Cardiac muscle cell (in vitro differentiated cells and primary cell): ENCODE measurements around the gene FSHR. TPM values are rescaled to one million over a fixed set of nuclear protein-coding genes. Genes with fewer than 3 reads are reported as not detected.

Experiments
- DNase-seq, 2 donors: peaks; one replicate each; pipeline versions ENCODE4 v3.0.0 to v3.0.0-alpha.2; 2010 to 2017; ENCODE audit warnings: low read depth in 1 of 2, low spot score in 1 of 2
- H3K27ac ChIP-seq: fragments of 200-600 bp; sonication (generic); 2 replicates; pipeline ENCODE4 v1.5.1; 2016
- H3K27me3 ChIP-seq: fragments of 200-600 bp; sonication (generic); 2 replicates; pipeline ENCODE4 v1.6.0; 2016; ENCODE audit warnings: control low read depth
- H3K36me3 ChIP-seq: fragments of 200-600 bp; sonication (generic); 2 replicates; pipeline ENCODE4 v1.5.1; 2016; ENCODE audit warnings: control low read depth
- H3K4me1 ChIP-seq: fragments of 200-600 bp; sonication (generic); 2 replicates; pipeline ENCODE4 v1.8.1; 2017; ENCODE audit warnings: low read depth, mild to moderate bottlenecking, mixed run types
- H3K4me3 ChIP-seq: fragments of 200-600 bp; sonication (generic); 2 replicates; pipeline ENCODE4 v1.5.1; 2016; ENCODE audit warnings: mild to moderate bottlenecking
- H3K9me3 ChIP-seq: fragments of 200-600 bp; sonication (generic); 2 replicates; pipeline ENCODE4 v1.5.1; 2017; ENCODE audit warnings: low read depth, mild to moderate bottlenecking, control low read depth
- CTCF ChIP-seq: IDR thresholded peaks from 2 replicates; pipeline ENCODE4 v1.5.1; 2012; ENCODE audit warnings: low read depth, mild to moderate bottlenecking, low read length
- polyA plus RNA-seq: library from polyadenylated mRNA; unstranded; fragments of >200 nt; fragmentation: Nextera tagmentation; extraction: Ambion mirVana; gene quantifications from 2 replicates; pipeline ENCODE4 v1.2.1, GENCODE V29; 2016
- total RNA-seq: library from RNA; depleted of rRNA; stranded (reverse); fragments of >200 nt; gene quantifications from 2 replicates; pipeline ENCODE4 v1.2.3, GENCODE V29; 2016

FSHR gene
- total and polyA plus RNA-seq, 2 experiments from 2014 or later: 0.95 to 2.2 TPM

DNA sequence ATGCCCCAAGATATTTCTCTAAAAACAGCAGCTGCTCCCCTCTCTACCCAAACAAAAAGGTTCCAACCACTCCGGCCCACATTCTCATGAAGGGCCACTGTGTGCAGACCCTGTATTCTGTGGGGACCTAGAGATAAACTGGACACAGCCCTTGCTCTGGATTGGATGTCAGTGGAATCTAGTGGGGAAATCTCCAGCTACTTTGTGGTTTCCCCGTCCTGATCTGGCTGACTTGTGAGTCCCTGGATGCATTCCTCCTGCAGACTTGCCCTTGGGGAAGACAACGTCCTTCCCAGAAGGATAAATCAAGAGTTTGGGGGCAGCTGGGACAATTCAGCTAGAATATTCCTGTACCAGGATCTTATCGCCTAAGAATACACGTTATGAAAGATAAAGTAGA is 151.1 kb downstream of the FSHR start:
- no peak overlapping the region for H3K27ac ChIP-seq
- DNase-seq: peak in 1 of 2 donors; percentile 1
- no peaks in the 10 kb centered on the region for H3K9me3 ChIP-seq
- no peak overlapping the region for H3K4me3 ChIP-seq
- H3K4me1 ChIP-seq: no peaks in the 10 kb centered on the region
- no peaks in the 10 kb centered on the region for H3K27me3 ChIP-seq
- no peak for TF ChIP-seq CTCF
- no peaks in the 10 kb centered on the region for H3K36me3 ChIP-seq

DNA sequence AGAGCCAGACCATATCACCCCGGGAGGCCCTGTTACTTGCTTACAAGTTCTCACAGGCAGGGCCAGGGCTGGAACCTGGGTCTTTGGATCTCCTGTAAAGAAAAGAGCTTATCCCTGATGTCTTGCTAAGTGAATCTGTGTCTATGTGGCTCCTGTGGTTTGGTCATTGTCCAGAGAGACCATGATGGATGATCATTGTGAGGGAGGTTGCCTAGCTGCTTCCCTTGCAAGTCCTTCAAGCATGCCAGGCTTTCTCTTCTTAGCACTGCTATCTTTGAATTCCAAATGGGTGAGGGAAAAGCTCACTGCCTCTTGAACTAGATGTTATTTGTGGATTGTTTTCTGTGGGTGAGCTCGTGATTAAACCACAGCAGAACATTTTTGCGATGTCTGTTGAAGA is 151.6 kb downstream of the FSHR start:
- Histone ChIP-seq H3K4me1 (no peaks in the 10 kb centered on the region), H3K36me3 (no peaks in the 10 kb centered on the region), H3K4me3 (no peak overlapping the region), H3K27ac (no peak overlapping the region), H3K9me3 (no peaks in the 10 kb centered on the region), H3K27me3 (no peaks in the 10 kb centered on the region)
- DNase-seq: peak in 1 of 2 donors; percentile 25
- no peak for TF ChIP-seq CTCF

DNA sequence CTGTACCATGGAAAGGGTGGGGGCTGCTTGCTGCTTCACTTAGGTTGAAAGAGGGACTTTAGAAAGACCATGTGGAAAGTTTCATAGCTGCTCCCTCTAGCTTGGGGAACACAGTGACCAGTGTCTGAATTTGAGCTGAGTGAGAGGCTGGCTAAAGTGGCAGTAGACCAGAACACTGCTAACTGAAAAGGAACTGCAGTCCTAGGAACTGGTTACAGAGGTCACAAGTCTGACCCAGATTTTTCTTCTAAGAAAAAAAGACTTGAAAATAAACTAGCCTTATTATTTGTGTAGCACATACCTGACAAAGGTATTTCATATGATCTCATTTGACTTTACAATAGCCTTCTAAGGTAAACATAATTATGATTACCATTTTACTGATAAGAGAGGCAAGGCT is 153.6 kb downstream of the FSHR start:
- no peak overlapping the region for H3K4me3 ChIP-seq
- H3K4me1 ChIP-seq: no peaks in the 10 kb centered on the region
- TF ChIP-seq CTCF: no peak
- H3K9me3 ChIP-seq: no peaks in the 10 kb centered on the region
- H3K36me3 ChIP-seq: no peaks in the 10 kb centered on the region
- peak in 1 of 2 donors; percentile 10 for DNase-seq
- H3K27ac ChIP-seq: no peak overlapping the region
- H3K27me3 ChIP-seq: no peaks in the 10 kb centered on the region

GRCh38 chr2:48998449-48998848 is 155.9 kb downstream of the FSHR start:
- no peaks in the 10 kb centered on the region for H3K36me3 ChIP-seq
- no peaks in the 10 kb centered on the region for H3K27me3 ChIP-seq
- TF ChIP-seq CTCF: no peak
- H3K4me1 ChIP-seq: no peaks in the 10 kb centered on the region
- no peak for DNase-seq
- no peak overlapping the region for H3K27ac ChIP-seq
- H3K9me3 ChIP-seq: no peaks in the 10 kb centered on the region
- no peak overlapping the region for H3K4me3 ChIP-seq

GRCh38 chr2:48993576-48993975 is 160.7 kb downstream of the FSHR start:
- H3K4me1 ChIP-seq: no peaks in the 10 kb centered on the region
- no peaks in the 10 kb centered on the region for H3K36me3 ChIP-seq
- no peak overlapping the region for H3K27ac ChIP-seq
- no peaks in the 10 kb centered on the region for H3K27me3 ChIP-seq
- H3K4me3 ChIP-seq: no peak overlapping the region
- no peak for DNase-seq
- H3K9me3 ChIP-seq: no peaks in the 10 kb centered on the region
- TF ChIP-seq CTCF: no peak
